Inflammatory macrophage (primary cell): ENCODE measurements around the gene RNPEPL1.

Experiments
- DNase-seq, 2 donors: peaks; one replicate each; pipeline ENCODE4 v3.0.0-alpha.2; 2020 to 2022

The RNPEPL1 gene

DNA sequence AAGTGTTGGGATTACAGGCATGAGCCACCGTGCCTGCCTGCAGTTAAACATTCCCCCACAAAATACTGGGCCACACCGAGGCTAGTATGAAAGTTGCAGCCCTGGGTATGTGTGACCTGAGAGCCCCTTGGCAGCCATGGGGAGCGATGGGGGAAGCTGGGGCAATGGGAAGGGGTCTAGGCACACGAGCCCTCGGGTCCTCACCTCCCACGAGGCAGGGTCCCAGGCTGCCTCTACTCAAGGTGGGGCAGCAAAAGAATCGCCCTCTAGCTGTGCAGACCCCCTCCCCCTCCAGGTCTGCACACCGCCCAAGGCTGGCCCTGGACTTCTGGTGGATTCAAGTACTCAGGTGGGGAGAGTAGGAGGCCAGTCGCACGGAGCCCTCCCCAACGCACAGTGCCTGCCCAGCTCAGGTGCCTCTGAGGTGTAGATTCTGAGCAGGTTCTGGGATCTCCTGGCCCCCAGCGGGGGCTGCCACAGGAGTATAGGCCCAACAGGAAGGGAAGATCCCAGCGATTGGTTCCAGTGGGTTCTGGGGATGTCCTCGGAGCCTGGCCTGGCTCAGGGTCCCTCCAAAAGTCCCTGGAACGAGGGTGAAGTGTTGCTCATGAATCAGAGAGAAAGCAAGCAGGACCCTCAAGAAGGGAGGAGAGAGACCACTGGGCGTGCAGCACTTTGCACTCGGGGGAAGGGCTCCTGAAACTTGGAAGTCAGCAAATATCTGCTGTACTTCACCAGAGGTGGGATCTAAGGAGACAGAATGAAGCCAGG, 59.6 kb downstream of the RNPEPL1 start:
- DNase-seq: no peak

DNA sequence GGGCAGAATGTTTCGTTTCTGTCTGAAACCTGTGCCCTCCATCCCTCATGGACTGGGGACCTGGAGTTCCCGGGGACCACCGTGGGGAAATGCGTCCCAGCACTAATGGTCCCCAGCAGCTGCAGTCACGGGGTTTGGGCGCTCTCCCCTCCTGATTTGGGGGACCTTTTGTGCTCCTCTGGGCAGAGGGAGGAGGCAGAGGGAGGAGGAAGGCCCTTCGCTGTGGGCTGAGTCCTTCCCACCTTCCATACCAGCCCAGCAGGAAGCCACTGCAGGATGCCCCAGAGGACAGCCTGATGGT, 60.2 kb downstream of the RNPEPL1 start:
- no peak for DNase-seq

DNA sequence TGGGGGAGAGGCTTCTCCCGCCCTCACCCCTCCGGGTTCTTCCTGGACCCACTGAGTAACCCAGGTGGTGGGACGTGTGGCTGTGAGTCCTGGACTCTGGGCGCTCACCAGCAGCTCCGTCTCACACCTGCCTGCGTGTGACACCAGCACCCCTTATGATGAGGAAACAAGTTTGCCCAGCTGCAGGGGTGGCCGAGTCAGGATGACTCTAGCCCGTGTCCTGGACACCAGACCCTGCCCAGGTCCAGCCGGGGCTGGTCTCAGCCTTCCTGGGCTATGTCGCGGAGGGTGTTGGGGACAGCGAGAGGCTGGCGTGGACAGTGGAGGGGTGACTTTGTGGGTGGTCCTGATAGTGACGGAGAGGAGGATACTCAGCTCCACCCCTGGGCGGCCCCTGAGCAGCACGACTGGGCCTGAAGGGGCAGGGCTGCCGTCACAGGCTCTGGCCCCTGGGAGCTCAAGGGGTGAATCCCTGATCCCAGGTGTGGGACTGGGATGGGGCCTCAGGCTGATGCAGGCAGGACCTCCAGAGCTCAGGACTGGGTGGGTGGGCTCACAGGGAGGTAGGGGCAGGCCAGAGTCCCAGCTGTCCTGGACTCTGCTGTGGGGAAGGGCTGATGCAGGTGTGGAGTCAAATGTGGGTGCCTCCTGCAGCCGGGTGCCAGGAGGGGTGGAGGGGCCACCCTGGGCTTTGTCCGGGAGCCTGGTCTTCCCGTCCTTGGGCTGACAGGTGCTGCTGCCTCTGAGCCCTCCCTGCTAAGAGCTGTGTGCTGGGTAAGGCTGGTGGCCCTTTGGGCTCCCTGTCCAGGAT, 60.7 kb downstream of the RNPEPL1 start:
- DNase-seq: no peak

DNA sequence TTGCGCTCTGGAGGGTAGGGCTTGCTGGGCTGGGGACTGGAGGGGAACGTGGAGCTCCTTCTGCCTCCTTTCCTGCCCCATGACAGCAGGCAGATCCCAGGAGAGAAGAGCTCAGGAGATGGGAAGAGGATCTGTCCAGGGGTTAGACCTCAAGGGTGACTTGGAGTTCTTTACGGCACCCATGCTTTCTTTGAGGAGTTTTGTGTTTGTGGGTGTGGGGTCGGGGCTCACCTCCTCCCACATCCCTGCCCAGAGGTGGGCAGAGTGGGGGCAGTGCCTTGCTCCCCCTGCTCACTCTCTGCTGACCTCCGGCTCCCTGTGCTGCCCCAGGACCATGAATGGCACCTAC, 61.3 kb downstream of the RNPEPL1 start:
- no peak for DNase-seq

DNA sequence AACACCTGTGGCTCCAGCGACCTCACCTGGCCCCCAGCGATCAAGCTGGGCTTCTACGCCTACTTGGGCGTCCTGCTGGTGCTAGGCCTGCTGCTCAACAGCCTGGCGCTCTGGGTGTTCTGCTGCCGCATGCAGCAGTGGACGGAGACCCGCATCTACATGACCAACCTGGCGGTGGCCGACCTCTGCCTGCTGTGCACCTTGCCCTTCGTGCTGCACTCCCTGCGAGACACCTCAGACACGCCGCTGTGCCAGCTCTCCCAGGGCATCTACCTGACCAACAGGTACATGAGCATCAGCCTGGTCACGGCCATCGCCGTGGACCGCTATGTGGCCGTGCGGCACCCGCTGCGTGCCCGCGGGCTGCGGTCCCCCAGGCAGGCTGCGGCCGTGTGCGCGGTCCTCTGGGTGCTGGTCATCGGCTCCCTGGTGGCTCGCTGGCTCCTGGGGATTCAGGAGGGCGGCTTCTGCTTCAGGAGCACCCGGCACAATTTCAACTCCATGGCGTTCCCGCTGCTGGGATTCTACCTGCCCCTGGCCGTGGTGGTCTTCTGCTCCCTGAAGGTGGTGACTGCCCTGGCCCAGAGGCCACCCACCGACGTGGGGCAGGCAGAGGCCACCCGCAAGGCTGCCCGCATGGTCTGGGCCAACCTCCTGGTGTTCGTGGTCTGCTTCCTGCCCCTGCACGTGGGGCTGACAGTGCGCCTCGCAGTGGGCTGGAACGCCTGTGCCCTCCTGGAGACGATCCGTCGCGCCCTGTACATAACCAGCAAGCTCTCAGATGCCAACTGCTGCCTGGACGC, 61.9 kb downstream of the RNPEPL1 start:
- no peak for DNase-seq
